HepG2 (cell line): ENCODE data around the gene CNNM2. TPM values are rescaled to one million over a fixed set of nuclear protein-coding genes. Genes with fewer than 3 reads are reported as not detected.
"Not testable (repeated sequence)": the region's sequence is repeated elsewhere in the genome, so short reads cannot be mapped to it uniquely, and the experiment has no call there.

Experiments used
- ATAC-seq: fragments of 200-7000 bp; cut with Tn5 transposase; 3 replicates; pipeline ENCODE4 v1.9.1; 2020; ENCODE audit warnings: mild to moderate bottlenecking, moderate library complexity
- BruUV-seq: library from RNA; stranded (reverse); fragments of 400-500 nt; replicated peaks from 2 replicates; lab custom pipeline; 2021; lab: Mats Ljungman, UMichigan
- CTCF ChIA-PET: fragments of 300-600 bp; formaldehyde crosslinking; extraction: SDS; loops from one replicate; lab custom pipeline; 2021; ENCODE audit warnings: low total read pairs, inconsistent platforms, low intra/inter-chr PET ratio; lab: Yijun Ruan, JAX
- POLR2A ChIA-PET: fragments of 350-600 bp; sonication (Branson Sonifier 250); formaldehyde crosslinking; loops from one replicate; lab custom pipeline; 2020; ENCODE audit warnings: antibody characterized with exemption, inconsistent platforms; lab: Yijun Ruan, JAX
- DNase-seq: peaks from one replicate; pipeline ENCODE4 v3.0.0-alpha.2; 2015; ENCODE audit warnings: low spot score
- FAIRE-seq: peaks from 3 replicates; lab custom pipeline; 2011; peaks lifted over from hg19 to GRCh38; lab: Jason Lieb, UNC
- H2AFZ ChIP-seq: one replicate; pipeline ENCODE4 v1.6.1; 2011; ENCODE audit warnings: low read length, inconsistent platforms
- H3K27ac ChIP-seq: fragments of 300-600 bp; 3 replicates; pipeline ENCODE4 v1.8.0; 2011; ENCODE audit warnings: mixed run types, mild to moderate bottlenecking, mixed read lengths, low read length, inconsistent platforms; ENCODE audit not compliant: insufficient read depth; ENCODE audit errors: extremely low read length
- H3K27me3 ChIP-seq, 2 experiments: fragments of 200-600 bp in 1 of 2; 2 replicates in 1 of 2; 3 replicates in 1 of 2; pipeline versions ENCODE4 v1.6.0 to v1.8.0; 2011; ENCODE audit warnings: low read length in 2 of 2, mild to moderate bottlenecking in 2 of 2, moderate library complexity in 2 of 2, inconsistent platforms in 1 of 2; ENCODE audit not compliant: insufficient read depth in 2 of 2, control insufficient read depth in 1 of 2
- H3K36me3 ChIP-seq, 2 experiments: fragments of 200-600 bp in 1 of 2; replicated peaks in 1 of 2; 2 replicates in 1 of 2; 3 replicates in 1 of 2; pipeline versions ENCODE4 v1.5.1 to v1.8.0; 2011; ENCODE audit warnings: low read length in 2 of 2, inconsistent platforms in 1 of 2; ENCODE audit not compliant: insufficient read depth in 2 of 2, control insufficient read depth in 1 of 2
- H3K4me1 ChIP-seq: 2 replicates; pipeline ENCODE4 v1.5.1; 2012; ENCODE audit warnings: low read length, inconsistent platforms; ENCODE audit not compliant: insufficient read depth
- H3K4me2 ChIP-seq: 2 replicates; pipeline ENCODE4 v1.6.0; 2011; ENCODE audit warnings: low read depth, low read length, inconsistent platforms
- H3K4me3 ChIP-seq, 3 experiments: fragments of 200-600 bp in 1 of 3; sonication (generic), shearing (Covaris generic) in 1 of 3; replicated peaks in 1 of 3; 2 replicates each; pipeline ENCODE4 v1.5.1; 2011 to 2016; ENCODE audit warnings: low read length in 3 of 3, inconsistent platforms in 2 of 3, low read depth in 2 of 3, mild to moderate bottlenecking in 2 of 3, control low read depth in 1 of 3, mixed read lengths in 1 of 3; ENCODE audit not compliant: insufficient read depth in 1 of 3
- H3K79me2 ChIP-seq: one replicate; pipeline ENCODE4 v1.6.1; 2011; ENCODE audit warnings: low read length, inconsistent platforms; ENCODE audit not compliant: insufficient read depth
- H3K9ac ChIP-seq: 2 replicates; pipeline ENCODE4 v1.6.0; 2011; ENCODE audit warnings: mild to moderate bottlenecking, low read depth, low read length, inconsistent platforms; ENCODE audit not compliant: insufficient read depth
- H3K9me3 ChIP-seq: 2 replicates; pipeline ENCODE4 v1.5.1; 2012; ENCODE audit warnings: mild to moderate bottlenecking, low read length
- H4K20me1 ChIP-seq: 2 replicates; pipeline ENCODE4 v1.6.0; 2011; ENCODE audit warnings: inconsistent platforms, mild to moderate bottlenecking, low read length, moderate library complexity; ENCODE audit not compliant: insufficient read depth
- CAMTA2 ChIP-seq: sonication (generic); formaldehyde crosslinking; IDR thresholded peaks from 2 replicates; pipeline ENCODE4 v1.4.0; 2020; ENCODE audit warnings: mild to moderate bottlenecking, missing genetic modification reagents, borderline replicate concordance
- GLI4 ChIP-seq: sonication (generic); formaldehyde crosslinking; IDR thresholded peaks from 2 replicates; pipeline ENCODE4 v1.5.1; 2020; ENCODE audit warnings: missing genetic modification reagents, mild to moderate bottlenecking, moderate library complexity, borderline replicate concordance
- JDP2 ChIP-seq: sonication (generic); formaldehyde crosslinking; IDR thresholded peaks from 2 replicates; pipeline ENCODE4 v1.8.1; 2022; ENCODE audit warnings: missing genetic modification reagents, borderline replicate concordance
- NAIF1 ChIP-seq: sonication (generic); formaldehyde crosslinking; IDR thresholded peaks from 2 replicates; pipeline ENCODE4 v1.5.0; 2020; ENCODE audit warnings: mild to moderate bottlenecking, missing genetic modification reagents, borderline replicate concordance
- PHF20 ChIP-seq: sonication (generic); formaldehyde crosslinking; IDR thresholded peaks from 2 replicates; pipeline ENCODE4 v1.5.0; 2020; ENCODE audit warnings: mild to moderate bottlenecking, missing genetic modification reagents
- PTBP1 ChIP-seq: fragments of 200-400 bp; formaldehyde crosslinking; IDR thresholded peaks from 2 replicates; pipeline ENCODE4 v1.6.1; 2018; ENCODE audit warnings: low read length, low read depth; ENCODE audit not compliant: poor library complexity, severe bottlenecking
- RARA ChIP-seq: IDR thresholded peaks from 2 replicates; pipeline ENCODE4 v1.6.1; 2016; ENCODE audit warnings: missing genetic modification reagents, missing compliant biosample characterization
- TCF7 ChIP-seq: sonication (generic); IDR thresholded peaks from 2 replicates; pipeline ENCODE4 v1.6.1; 2016; ENCODE audit warnings: antibody characterized with exemption, low read depth
- ZNF101 ChIP-seq: sonication (generic); formaldehyde crosslinking; IDR thresholded peaks from 2 replicates; pipeline ENCODE4 v1.4.0; 2020; ENCODE audit warnings: mild to moderate bottlenecking, low read depth, missing genetic modification reagents, borderline replicate concordance
- ZNF354B ChIP-seq: sonication (generic); formaldehyde crosslinking; IDR thresholded peaks from 2 replicates; pipeline ENCODE4 v1.8.0; 2022; ENCODE audit warnings: mild to moderate bottlenecking, missing genetic modification reagents
- WGBS: methylation state at CpG from one replicate; pipeline ENCODE4 v1.1.6; 2017; ENCODE audit warnings: low lambda C conversion rate; 5-methylcytosine and 5-hydroxymethylcytosine counted together
- in situ Hi-C: cut with HindIII; loops from 2 replicates; pipeline ENCODE4 v1.10.0; 2017; ENCODE audit warnings: low pct_unique_long_range_greater_than_20kb; ENCODE audit not compliant: extremely low pct_ligation_motif_present
- intact Hi-C: fragments of 100-400 bp; cut with micrococcal nuclease; formaldehyde crosslinking; loops from one replicate; pipeline ENCODE4 v1.10.0; 2022; ENCODE audit not compliant: unreplicated experiment
- polyA plus RNA-seq, 8 experiments: library from polyadenylated mRNA; depleted of rRNA in 3 of 8; stranded (reverse) in 7 of 8; unstranded in 1 of 8; fragments of >200 nt; fragmentation: Illumina TruSeq in 4 of 8; extraction: Trizol in 4 of 8; gene quantifications; 2 replicates each; pipeline versions ENCODE4 v1.2.1 to v1.2.3, GENCODE V29; 2011 to 2016; ENCODE audit warnings: low read depth in 4 of 8, missing spikeins in 1 of 8, mixed read lengths in 1 of 8; ENCODE audit not compliant: insufficient read depth in 1 of 8
- total RNA-seq, 5 experiments: library from RNA; depleted of rRNA; stranded (reverse); fragments of >200 nt; fragmentation: Illumina TruSeq; extraction: Trizol; gene quantifications; 2 replicates each; pipeline ENCODE4 v1.2.3, GENCODE V29; 2016; ENCODE audit warnings: low read depth in 1 of 5
- TF ChIP-seq, protein P1 (sequence below): sonication (generic); formaldehyde crosslinking; IDR thresholded peaks from 2 replicates; pipeline ENCODE4 v1.5.1; 2020; ENCODE audit warnings: mild to moderate bottlenecking, missing genetic modification reagents, borderline replicate concordance
- TF ChIP-seq, protein P2 (sequence below): sonication (generic); formaldehyde crosslinking; IDR thresholded peaks from 2 replicates; pipeline ENCODE4 v1.8.0; 2022; ENCODE audit warnings: missing genetic modification reagents, mild to moderate bottlenecking, inconsistent platforms, borderline replicate concordance

CNNM2 gene
- total and polyA plus RNA-seq, 2 of the 13 experiments (the other 11 are each of a cell fraction or from before 2014, with no cell fraction given): 7.1 to 9.0 TPM

DNA sequence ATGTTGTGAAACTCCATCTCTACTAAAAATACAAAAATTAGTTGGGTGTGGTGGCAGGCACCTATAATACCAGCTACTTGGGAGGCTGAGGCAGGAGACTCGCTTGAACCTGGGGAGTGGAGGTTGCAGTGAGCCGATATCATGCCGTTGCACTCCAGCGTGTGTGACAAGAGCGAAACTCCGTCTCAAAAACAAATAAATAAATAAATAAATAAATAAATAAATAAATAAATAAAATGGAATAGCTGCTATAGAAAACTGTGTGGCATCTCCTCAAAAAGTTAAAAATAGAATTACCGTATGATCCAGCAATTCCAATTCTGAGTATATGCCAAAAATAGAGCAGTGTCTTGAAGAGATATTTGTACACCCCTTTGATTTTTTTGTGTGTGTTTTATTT, 82.0 kb downstream of the CNNM2 start:
- FAIRE-seq, H4K20me1 ChIP-seq, H3K4me2 ChIP-seq, H3K79me2 ChIP-seq, H3K9ac ChIP-seq, BruUV-seq, ATAC-seq, intact Hi-C loops, POLR2A ChIA-PET, H3K27me3 ChIP-seq, DNase-seq, CTCF ChIA-PET, H2AFZ ChIP-seq, H3K4me3 ChIP-seq, H3K27ac ChIP-seq, in situ Hi-C loops, H3K36me3 ChIP-seq, H3K9me3 ChIP-seq: not testable (repeated sequence)
- WGBS: 98% methylated on average over 7 of the region's 7 CpGs
- peaks cover 14% of the 10 kb centered on the region for H3K4me1 ChIP-seq

DNA sequence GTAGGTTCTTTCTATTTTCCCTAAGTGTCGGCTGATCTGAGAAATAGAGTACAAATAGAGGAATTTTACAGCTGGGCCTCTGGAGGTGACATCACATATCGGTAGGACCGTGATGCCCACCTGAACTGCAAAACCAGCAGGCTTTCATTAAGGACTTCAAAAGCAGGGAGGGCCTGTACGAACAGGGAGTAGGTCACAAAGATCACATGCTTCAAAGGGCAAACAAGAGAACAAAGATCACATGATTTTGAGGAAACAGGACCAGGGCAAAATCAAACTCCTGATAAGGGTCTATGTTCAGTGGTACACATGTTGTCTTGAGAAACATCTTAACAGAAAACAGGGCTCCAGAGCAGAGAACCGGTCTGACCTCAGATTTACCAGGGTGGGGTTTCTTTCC, 88.9 kb downstream of the CNNM2 start:
- Histone ChIP-seq H3K79me2 (no peaks in the 10 kb centered on the region), H3K9me3 (0 out of 2 replicates have a peak, but pooled peaks cover 5% of the 10 kb centered on the region), H3K9ac (no peak overlapping the region), H3K4me3 (no peak overlapping the region), H3K27ac (peak overlapping the region; percentile 27), H3K4me2 (0 out of 2 replicates have a peak overlapping the region, but pooled peaks have one; percentile 8), H3K27me3 (no peaks in the 10 kb centered on the region), H4K20me1 (no peaks in the 10 kb centered on the region), H2AFZ (no peak overlapping the region), H3K36me3 (no peaks in the 10 kb centered on the region), H3K4me1 (peaks cover 29% of the 10 kb centered on the region)
- no TSS peak for BruUV-seq
- FAIRE-seq: no peak
- ChIA-PET POLR2A (no interaction called here), CTCF (no interaction called here)
- peak; percentile 70 for DNase-seq
- ATAC-seq: peak; percentile 45
- in situ Hi-C loops (no loop called here), intact Hi-C loops (no loop called here)
- WGBS: 37% methylated on average over 4 of the region's 5 CpGs
- TF ChIP-seq, protein P1, sequence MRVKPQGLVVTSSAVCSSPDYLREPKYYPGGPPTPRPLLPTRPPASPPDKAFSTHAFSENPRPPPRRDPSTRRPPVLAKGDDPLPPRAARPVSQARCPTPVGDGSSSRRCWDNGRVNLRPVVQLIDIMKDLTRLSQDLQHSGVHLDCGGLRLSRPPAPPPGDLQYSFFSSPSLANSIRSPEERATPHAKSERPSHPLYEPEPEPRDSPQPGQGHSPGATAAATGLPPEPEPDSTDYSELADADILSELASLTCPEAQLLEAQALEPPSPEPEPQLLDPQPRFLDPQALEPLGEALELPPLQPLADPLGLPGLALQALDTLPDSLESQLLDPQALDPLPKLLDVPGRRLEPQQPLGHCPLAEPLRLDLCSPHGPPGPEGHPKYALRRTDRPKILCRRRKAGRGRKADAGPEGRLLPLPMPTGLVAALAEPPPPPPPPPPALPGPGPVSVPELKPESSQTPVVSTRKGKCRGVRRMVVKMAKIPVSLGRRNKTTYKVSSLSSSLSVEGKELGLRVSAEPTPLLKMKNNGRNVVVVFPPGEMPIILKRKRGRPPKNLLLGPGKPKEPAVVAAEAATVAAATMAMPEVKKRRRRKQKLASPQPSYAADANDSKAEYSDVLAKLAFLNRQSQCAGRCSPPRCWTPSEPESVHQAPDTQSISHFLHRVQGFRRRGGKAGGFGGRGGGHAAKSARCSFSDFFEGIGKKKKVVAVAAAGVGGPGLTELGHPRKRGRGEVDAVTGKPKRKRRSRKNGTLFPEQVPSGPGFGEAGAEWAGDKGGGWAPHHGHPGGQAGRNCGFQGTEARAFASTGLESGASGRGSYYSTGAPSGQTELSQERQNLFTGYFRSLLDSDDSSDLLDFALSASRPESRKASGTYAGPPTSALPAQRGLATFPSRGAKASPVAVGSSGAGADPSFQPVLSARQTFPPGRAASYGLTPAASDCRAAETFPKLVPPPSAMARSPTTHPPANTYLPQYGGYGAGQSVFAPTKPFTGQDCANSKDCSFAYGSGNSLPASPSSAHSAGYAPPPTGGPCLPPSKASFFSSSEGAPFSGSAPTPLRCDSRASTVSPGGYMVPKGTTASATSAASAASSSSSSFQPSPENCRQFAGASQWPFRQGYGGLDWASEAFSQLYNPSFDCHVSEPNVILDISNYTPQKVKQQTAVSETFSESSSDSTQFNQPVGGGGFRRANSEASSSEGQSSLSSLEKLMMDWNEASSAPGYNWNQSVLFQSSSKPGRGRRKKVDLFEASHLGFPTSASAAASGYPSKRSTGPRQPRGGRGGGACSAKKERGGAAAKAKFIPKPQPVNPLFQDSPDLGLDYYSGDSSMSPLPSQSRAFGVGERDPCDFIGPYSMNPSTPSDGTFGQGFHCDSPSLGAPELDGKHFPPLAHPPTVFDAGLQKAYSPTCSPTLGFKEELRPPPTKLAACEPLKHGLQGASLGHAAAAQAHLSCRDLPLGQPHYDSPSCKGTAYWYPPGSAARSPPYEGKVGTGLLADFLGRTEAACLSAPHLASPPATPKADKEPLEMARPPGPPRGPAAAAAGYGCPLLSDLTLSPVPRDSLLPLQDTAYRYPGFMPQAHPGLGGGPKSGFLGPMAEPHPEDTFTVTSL: no peak
- TF ChIP-seq TCF7 (peak; percentile 85), JDP2 (CRISPR knock-in tag) (no peak), CAMTA2 (CRISPR knock-in tag) (no peak), ZNF101 (CRISPR knock-in tag) (no peak), PTBP1 (no peak), PHF20 (no peak), GLI4 (CRISPR knock-in tag) (no peak), RARA (CRISPR knock-in tag) (no peak), ZNF354B (CRISPR knock-in tag) (no peak), NAIF1 (CRISPR knock-in tag) (no peak)
- TF ChIP-seq, protein P2, sequence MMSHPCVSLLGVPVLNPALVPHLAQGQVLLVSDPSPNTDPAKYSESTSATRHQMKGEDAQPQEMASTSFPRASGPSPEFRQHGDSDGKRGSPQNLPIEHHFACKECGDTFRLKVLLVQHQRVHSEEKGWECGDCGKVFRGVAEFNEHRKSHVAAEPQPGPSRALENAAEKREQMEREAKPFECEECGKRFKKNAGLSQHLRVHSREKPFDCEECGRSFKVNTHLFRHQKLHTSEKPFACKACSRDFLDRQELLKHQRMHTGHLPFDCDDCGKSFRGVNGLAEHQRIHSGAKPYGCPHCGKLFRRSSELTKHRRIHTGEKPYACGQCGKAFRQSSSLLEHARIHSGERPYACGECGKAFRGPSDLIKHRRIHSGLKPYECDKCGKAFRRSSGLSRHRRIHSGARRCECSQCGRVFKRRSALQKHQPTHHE (CRISPR knock-in tag): no peak
